HL-60 (cell line): Measurements from ENCODE around the gene FBXO15.

Experiments
- DNase-seq, 2 experiments: peaks; one replicate each; pipeline ENCODE4 v3.0.0-alpha.2; 2010 to 2020; ENCODE audit warnings: low read depth in 1 of 2, low spot score in 1 of 2
- H3K27ac ChIP-seq: fragments of 250-450 bp; sonication (Bioruptor Pico); replicated peaks from 2 replicates; pipeline ENCODE4 v1.5.1; 2020; ENCODE audit warnings: mild to moderate bottlenecking, moderate library complexity
- H3K27me3 ChIP-seq: fragments of 250-450 bp; sonication (Bioruptor Pico); 2 replicates; pipeline ENCODE4 v1.5.1; 2021; ENCODE audit warnings: mild to moderate bottlenecking, moderate library complexity; ENCODE audit not compliant: insufficient read depth, poor library complexity, severe bottlenecking
- H3K4me3 ChIP-seq: replicated peaks from 2 replicates; pipeline ENCODE4 v1.5.1; 2011; ENCODE audit warnings: mild to moderate bottlenecking, control low read depth, low read length; ENCODE audit not compliant: insufficient read depth
- CTCF ChIP-seq: IDR thresholded peaks from one replicate; pipeline ENCODE4 v1.5.1; 2011; ENCODE audit warnings: low read length, control low read depth, inconsistent platforms; ENCODE audit not compliant: insufficient read depth
- GABPA ChIP-seq: IDR thresholded peaks from 2 replicates; pipeline ENCODE4 v1.6.1; 2012; ENCODE audit warnings: low read depth
- POLR2AphosphoS5 ChIP-seq: IDR thresholded peaks from 2 replicates; pipeline ENCODE4 v1.6.1; 2012; ENCODE audit warnings: low read depth
- SPI1 ChIP-seq: IDR thresholded peaks from 2 replicates; pipeline ENCODE4 v1.6.1; 2012; ENCODE audit warnings: low read depth, mild to moderate bottlenecking, borderline replicate concordance
- TF ChIP-seq, protein P1 (sequence below): IDR thresholded peaks from 2 replicates; pipeline ENCODE4 v1.6.1; 2012; ENCODE audit warnings: low read depth; ENCODE audit not compliant: insufficient replicate concordance

The FBXO15 gene

DNA sequence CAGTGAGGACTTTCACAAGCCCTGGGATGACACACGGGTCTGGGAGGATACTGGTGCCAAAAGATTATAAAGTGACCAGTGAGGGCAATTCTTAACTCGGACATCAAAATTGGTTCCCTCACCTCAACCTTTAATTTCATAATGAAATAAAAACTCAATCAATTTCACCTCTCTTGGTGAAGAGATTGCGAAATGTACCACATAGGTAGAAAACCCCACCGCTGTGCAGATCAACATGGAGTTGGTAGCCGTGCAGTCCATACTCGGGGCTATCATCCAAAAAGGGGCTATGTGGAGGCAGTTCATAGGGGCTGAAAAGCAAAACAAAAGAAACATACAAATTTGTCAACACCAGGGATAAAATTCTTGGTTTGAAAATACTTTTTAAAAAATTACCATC lies 24.4 kb downstream of the FBXO15 start:
- H3K27me3 ChIP-seq: peaks cover 9% of the 10 kb centered on the region
- DNase-seq: no peak
- TF ChIP-seq, protein P1, sequence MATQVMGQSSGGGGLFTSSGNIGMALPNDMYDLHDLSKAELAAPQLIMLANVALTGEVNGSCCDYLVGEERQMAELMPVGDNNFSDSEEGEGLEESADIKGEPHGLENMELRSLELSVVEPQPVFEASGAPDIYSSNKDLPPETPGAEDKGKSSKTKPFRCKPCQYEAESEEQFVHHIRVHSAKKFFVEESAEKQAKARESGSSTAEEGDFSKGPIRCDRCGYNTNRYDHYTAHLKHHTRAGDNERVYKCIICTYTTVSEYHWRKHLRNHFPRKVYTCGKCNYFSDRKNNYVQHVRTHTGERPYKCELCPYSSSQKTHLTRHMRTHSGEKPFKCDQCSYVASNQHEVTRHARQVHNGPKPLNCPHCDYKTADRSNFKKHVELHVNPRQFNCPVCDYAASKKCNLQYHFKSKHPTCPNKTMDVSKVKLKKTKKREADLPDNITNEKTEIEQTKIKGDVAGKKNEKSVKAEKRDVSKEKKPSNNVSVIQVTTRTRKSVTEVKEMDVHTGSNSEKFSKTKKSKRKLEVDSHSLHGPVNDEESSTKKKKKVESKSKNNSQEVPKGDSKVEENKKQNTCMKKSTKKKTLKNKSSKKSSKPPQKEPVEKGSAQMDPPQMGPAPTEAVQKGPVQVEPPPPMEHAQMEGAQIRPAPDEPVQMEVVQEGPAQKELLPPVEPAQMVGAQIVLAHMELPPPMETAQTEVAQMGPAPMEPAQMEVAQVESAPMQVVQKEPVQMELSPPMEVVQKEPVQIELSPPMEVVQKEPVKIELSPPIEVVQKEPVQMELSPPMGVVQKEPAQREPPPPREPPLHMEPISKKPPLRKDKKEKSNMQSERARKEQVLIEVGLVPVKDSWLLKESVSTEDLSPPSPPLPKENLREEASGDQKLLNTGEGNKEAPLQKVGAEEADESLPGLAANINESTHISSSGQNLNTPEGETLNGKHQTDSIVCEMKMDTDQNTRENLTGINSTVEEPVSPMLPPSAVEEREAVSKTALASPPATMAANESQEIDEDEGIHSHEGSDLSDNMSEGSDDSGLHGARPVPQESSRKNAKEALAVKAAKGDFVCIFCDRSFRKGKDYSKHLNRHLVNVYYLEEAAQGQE: no peak
- no peak for TF ChIP-seq CTCF
- no peak for TF ChIP-seq GABPA
- TF ChIP-seq POLR2AphosphoS5: no peak
- no peak for TF ChIP-seq SPI1

DNA sequence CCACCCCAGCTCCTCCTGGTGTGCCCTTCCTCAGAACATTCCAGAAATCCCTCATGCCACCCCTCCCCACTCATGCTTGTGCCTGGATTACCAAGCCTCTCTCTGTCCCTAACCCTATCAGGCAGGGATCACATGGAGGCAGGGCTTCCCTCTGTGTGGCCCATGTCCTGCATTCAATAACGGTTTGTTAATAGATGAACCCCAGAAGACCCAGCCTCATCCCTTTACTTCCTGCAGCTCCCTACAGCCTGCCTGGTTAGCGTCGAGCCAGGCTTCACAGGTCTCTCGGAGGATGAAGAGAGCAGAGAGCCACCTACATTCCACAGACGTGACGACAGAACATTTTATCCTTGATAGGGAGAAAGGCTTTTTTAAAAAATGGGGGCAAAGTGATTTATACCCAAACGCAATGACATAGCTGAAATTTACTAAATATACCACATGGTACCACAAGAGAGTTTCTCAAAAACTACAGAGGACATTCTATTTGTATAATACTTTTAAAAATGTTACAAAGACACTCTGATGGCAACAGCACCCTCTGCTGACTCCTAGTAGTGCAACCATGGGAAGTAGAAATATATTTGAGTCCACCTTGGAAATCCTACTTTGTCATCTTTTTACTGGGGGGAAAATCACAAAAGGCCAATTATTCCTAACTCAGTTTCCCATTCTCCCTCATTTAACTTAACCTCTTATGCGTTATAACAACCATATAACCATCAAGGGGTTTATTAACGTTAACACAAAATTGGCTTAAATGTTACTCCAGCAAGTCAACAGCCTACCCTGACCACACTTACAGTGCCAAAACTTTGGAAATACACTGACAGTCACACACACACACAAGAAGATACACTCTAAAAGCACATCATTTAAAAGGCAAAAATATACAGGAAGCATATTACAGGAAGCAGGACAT lies 30.7 kb downstream of the FBXO15 start:
- TF ChIP-seq CTCF (peak; percentile 87), GABPA (no peak)
- H3K27me3 ChIP-seq: peaks cover 12% of the 10 kb centered on the region
- no peak overlapping the region for H3K27ac ChIP-seq
- peak in 1 of 2 experiments; percentile 25 for DNase-seq
- no peak overlapping the region for H3K4me3 ChIP-seq

More for the DNA sequence above, 24.4 kb downstream of the FBXO15 start:
- no peak overlapping the region for H3K27ac ChIP-seq
- H3K4me3 ChIP-seq: no peak overlapping the region

- Histone ChIP-seq H3K27me3 (peaks cover 12% of the 10 kb centered on the region), H3K27ac (no peak overlapping the region), H3K4me3 (no peak overlapping the region)
- TF ChIP-seq POLR2AphosphoS5: no peak
- TF ChIP-seq CTCF: no peak
- TF ChIP-seq SPI1: no peak
- no peak for TF ChIP-seq GABPA
- TF ChIP-seq, protein P1: no peak
- DNase-seq: no peak
Observed at GRCh38 chr18:74115046-74115445, 32.6 kb downstream of the FBXO15 start.

- Histone ChIP-seq H3K27me3 (peaks cover 10% of the 10 kb centered on the region), H3K27ac (no peak overlapping the region), H3K4me3 (no peak overlapping the region)
- DNase-seq: no peak
- no peak for TF ChIP-seq GABPA
- no peak for TF ChIP-seq CTCF
- TF ChIP-seq, protein P1: no peak
- TF ChIP-seq POLR2AphosphoS5: no peak
- TF ChIP-seq SPI1: no peak
Observed at GRCh38 chr18:74114116-74114515, 33.5 kb downstream of the FBXO15 start.
